ENCODE data around the gene ERG28. TPM values are rescaled to one million over a fixed set of nuclear protein-coding genes. Genes with fewer than 3 reads are reported as not detected.

Gene ERG28
- total RNA-seq, 1 experiment from 2014 or later: 29.1 TPM

GRCh38 chr14:75703467-75703866, 42.8 kb upstream of the ERG28 start:
- WGBS (ENCODE audit: extremely low coverage, insufficient read length, low lambda C conversion rate): no CpG with 5 or more reads among the region's 1 CpG
- Histone ChIP-seq H3K4me2 (ENCODE audit: insufficient read depth, insufficient read length, low read length) (no peak overlapping the region), H3K23me2 (ENCODE audit: insufficient read length, low read depth, low read length, poor library complexity, severe bottlenecking) (no peaks in the 10 kb centered on the region), H3K14ac (ENCODE audit: insufficient read depth, low read length) (no peak overlapping the region), H3K27ac (ENCODE audit: insufficient read length, low read depth, low read length) (no peak overlapping the region), H3K9me3 (ENCODE audit: control insufficient read depth, low read depth, low read length) (no peaks in the 10 kb centered on the region), H2BK12ac (ENCODE audit: insufficient read length, low read depth, low read length) (no peak overlapping the region), H2BK20ac (ENCODE audit: low read depth, low read length, poor library complexity, severe bottlenecking) (no peak overlapping the region), H3K18ac (ENCODE audit: insufficient read length, low read depth, low read length) (no peak overlapping the region), H3K27me3 (ENCODE audit: insufficient read depth, low read length) (no peaks in the 10 kb centered on the region; the same call in 1 of the 2 replicates), H2BK5ac (ENCODE audit: insufficient read length, low read length) (no peak overlapping the region), H3K79me2 (ENCODE audit: insufficient read depth, low read length) (no peaks in the 10 kb centered on the region), H3K79me1 (ENCODE audit: insufficient read depth, low read depth, low read length, poor library complexity, severe bottlenecking) (no peaks in the 10 kb centered on the region), H4K20me1 (ENCODE audit: control insufficient read depth, insufficient read depth, insufficient read length) (no peaks in the 10 kb centered on the region), H3T11ph (ENCODE audit: low read length) (no peak overlapping the region), H4K5ac (ENCODE audit: insufficient read length, low read depth, low read length) (no peak overlapping the region), H2AFZ (ENCODE audit: low read length) (no peak overlapping the region), H2AK5ac (ENCODE audit: insufficient read length, low read length) (no peak overlapping the region), H3K23ac (ENCODE audit: insufficient read length, low read depth, low read length) (no peak overlapping the region), H2BK15ac (ENCODE audit: low read depth, low read length) (no peak overlapping the region), H4K8ac (replicated peaks; ENCODE audit: insufficient read length, low read depth, low read length) (no peak overlapping the region), H3K9ac (ENCODE audit: extremely low read depth, insufficient read length, low read length) (no peak overlapping the region), H2BK120ac (ENCODE audit: low read depth, low read length, poor library complexity, severe bottlenecking) (no peak overlapping the region), H3K56ac (ENCODE audit: insufficient read length, low read depth, low read length) (no peak overlapping the region), H3K4me1 (ENCODE audit: insufficient read depth, low read length) (no peaks in the 10 kb centered on the region), H3K4ac (ENCODE audit: low read depth, low read length) (no peak overlapping the region), H4K91ac (ENCODE audit: insufficient read length, low read depth, low read length) (no peak overlapping the region)
- peaks cover 0 to 7% of the 10 kb centered on the region in 2 experiments; a peak in 1 of 4 replicates for H3K4me1 Mint-ChIP-seq
- H3K36me3 Mint-ChIP-seq (ENCODE audit: insufficient read depth in 1 of 3, low read depth in 3 of 3): peaks cover 12 to 31% (median 27%) of the 10 kb centered on the region in 3 experiments
- H3K27ac Mint-ChIP-seq: no peak overlapping the region
- no peaks in the 10 kb centered on the region for H3K27me3 Mint-ChIP-seq (ENCODE audit: low read depth)
- H3K4me3 Mint-ChIP-seq: no peak overlapping the region
- no peak for TF ChIP-seq CTCF (conservative IDR thresholded peaks at IDR 0.05)
- DNase-seq: no peak
- no peaks in the 10 kb centered on the region for H3K9me3 Mint-ChIP-seq
